Ramos (cell line): ENCODE data around the gene ANKRD40CL.

Experiments
- in situ Hi-C: fragments of 300-500 bp; cut with MboI; formaldehyde crosslinking; loops from one replicate; pipeline ENCODE4 v1.14.3; 2022; ENCODE audit warnings: low sequenced_read_pairs; ENCODE audit not compliant: unreplicated experiment

The ANKRD40CL gene

GRCh38 chr17:50792132-50792531 is 24.8 kb upstream of the ANKRD40CL start:
- in situ Hi-C loops, result no loop called here

DNA sequence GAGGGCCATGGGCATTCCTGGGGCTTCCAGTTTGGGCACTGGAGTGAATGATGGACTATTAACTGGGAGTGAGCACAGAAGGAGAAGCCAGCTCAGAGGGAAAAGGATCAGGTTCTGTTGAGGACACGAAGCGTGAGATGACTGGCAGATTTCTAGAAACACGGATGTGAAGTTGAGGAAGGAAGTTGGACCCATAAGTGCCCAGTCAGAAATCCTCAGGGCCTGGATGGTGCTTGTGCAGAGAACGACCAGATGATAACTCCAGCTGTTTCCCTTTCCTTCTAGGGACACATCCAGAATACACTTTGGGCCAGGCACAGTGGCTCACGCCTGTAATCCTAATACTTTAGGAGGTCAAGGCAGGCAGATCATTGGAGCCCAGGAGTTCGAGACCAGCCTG is 23.3 kb upstream of the ANKRD40CL start:
- in situ Hi-C loops, result no loop called here

GRCh38 chr17:50787106-50787505 is 19.8 kb upstream of the ANKRD40CL start:
- in situ Hi-C loops, result no loop called here

- in situ Hi-C loops, result no loop called here
Measured at GRCh38 chr17:50785946-50786570, 18.7 kb upstream of the ANKRD40CL start.

GRCh38 chr17:50785126-50785525 is 17.8 kb upstream of the ANKRD40CL start:
- in situ Hi-C loops, result no loop called here

DNA sequence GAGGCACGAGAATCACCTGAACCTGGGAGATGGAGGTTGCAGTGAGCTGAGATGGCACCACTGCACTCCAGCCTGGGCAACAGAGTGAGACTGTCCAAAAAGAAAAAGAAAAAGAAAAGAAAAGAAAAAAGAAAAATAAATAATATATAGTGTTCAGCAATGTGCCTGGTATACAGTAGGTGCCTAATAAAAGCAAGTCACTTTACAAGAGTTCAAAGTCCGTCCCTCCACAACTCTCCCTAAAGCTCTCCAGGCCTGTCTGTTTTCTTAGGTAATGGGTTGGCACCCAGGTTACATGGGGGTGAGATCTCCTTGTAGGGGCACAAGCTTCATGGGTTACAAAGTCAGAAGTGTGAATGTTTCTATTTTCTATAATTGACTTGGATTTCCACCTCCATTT is 16.6 kb upstream of the ANKRD40CL start:
- in situ Hi-C loops, result loop anchor here (5.0 kb wide), 2 partner anchors 58 to 173 kb away; no protein-coding TSS in a partner anchor

DNA sequence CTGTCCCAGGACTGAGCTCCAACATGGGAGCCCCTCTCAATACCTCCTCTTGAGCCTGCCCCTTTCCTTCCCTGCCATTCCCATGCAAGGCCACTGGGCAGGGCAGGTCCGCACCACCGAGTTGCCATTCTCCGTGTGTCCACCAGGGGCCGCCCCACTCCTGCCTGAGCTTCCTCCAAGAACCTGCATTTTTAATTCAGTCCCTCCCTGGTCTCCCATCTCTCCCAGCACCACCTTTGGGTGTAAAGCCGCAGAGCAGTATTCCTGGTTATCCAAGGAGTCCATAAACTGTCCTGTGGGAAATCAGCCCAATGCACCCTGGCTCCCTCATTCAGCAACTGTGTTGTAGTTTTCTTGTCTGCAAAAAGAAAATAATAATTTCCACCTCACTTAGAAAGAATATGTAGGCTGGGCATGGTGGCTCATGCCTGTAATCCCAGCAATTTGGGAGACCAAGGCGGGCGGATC is 15.9 kb upstream of the ANKRD40CL start:
- in situ Hi-C loops, result loop anchor here (5.0 kb wide), 2 partner anchors 59 to 174 kb away; no protein-coding TSS in a partner anchor

DNA sequence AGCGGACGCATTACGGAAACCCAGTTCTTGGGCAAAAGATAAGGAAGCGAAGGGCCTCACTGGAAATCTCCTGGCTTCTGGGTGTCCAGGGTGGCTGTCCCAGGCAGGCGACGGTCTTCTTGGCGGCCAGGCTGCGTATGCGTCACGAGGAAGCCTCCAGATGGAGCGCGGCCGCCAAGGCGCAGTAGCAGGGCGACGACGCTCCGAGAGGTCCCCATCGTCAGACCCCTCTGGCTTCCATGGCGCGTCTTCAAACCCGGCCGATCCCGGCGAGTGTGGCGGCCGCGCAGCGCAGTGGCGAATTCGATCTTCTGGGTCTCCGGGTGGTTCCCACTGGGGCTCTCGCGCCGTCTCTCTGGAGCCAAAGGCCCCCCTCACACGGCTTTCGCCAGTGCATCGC is 13.8 kb upstream of the ANKRD40CL start:
- in situ Hi-C loops, result loop anchor here (5.0 kb wide), 2 partner anchors 61 to 176 kb away; no protein-coding TSS in a partner anchor

GRCh38 chr17:50779747-50780353 is 12.5 kb upstream of the ANKRD40CL start:
- in situ Hi-C loops, result loop anchor here (5.0 kb wide), 2 partner anchors 62 to 177 kb away; no protein-coding TSS in a partner anchor

DNA sequence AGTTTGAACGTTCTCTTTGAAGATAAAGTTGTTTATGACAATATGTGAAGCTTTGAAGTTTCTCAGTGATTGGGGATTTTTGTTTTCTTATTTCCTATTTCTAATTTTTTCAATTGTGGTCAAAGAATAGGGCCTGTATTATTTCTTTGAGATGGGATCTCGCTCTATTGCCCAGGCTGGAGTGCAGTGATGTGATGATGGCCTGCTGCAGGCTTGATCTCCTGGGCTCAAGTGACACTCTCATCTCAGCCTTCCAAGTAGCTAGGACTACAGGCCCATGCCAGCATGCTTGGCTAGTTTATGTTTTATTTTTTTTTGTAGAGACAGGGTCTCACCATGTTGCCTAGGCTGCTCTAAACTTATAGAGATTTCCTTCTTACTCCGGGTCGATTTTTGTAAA is 11.7 kb upstream of the ANKRD40CL start:
- in situ Hi-C loops, result no loop called here

GRCh38 chr17:50778471-50778870 is 11.2 kb upstream of the ANKRD40CL start:
- in situ Hi-C loops, result no loop called here

DNA sequence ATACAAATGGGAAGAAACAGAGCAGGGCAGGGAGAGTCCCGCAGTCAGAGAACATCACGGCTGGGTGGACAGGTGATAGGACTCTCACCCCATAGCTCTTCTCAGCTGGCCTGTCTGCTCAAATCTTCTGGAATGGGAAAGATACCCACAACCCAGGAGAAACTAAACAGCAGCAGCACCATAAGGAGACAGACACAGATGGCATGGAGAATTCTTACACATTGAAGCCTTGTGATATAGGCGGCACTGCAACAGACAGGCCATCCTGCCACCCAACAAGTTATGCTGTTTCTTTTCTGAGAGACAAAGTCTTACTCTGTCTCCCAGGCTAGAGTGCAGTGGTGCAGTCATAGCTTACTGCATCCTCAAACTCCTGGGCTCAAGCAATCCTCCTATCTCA is 8.6 kb upstream of the ANKRD40CL start:
- in situ Hi-C loops, result no loop called here

GRCh38 chr17:50774225-50774803 is 7.0 kb upstream of the ANKRD40CL start:
- in situ Hi-C loops, result no loop called here

DNA sequence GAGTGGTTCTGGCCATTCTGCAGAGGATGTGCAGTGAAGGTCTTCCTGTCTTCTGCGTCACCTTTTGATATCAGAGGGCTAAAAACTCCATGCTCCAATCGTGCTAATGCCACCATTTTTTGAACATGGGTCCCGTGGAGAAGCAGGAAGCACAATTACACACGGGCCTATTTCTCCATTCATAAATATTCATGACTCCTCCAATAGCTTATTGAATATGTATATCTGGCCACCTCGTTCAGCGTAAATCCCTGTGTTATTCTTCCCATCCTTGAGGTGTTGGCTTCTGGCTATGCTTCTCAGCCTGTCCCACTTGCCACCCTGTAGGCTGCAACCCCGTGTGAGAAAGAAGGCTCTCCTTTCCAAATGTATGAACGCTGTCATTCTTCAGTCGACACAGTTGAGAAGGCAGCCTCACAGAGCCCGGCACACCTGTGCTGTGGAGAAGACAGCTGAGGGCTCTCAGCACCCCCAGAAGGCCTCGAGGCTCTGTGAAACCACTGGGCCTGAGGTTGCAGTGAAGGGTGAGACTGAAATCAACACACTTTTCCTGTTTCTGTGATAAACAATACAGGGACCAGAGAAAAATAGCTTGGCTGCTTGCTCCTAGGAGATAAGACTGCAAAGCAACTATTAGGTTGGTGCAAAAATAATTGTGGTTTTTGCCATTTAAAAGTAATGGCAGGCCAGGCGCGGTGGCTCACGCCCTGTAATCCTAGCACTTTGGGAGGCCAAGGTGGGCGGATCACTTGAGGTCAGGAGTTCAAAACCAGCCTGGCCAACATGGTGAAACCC is 4.9 kb upstream of the ANKRD40CL start:
- in situ Hi-C loops, result no loop called here

DNA sequence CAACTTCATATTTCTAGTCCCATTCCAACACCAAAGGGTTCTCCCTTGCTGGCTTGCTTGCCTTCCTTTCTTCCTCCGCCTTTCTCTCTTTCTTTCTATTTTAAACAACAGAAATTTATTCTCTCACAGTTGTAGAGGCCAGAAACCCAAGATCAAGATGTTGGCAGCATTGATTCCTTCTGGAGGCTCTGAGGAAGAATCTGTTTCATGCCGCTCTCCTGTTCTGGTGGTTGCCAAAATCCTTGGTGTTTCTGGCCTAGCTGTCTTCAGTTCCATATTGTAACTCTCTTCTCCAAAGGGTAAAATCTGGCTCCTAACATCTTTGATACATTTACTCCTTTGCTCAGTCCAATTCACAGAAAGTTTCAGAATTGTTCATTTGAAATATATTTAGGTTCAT is 3.0 kb upstream of the ANKRD40CL start:
- in situ Hi-C loops, result no loop called here

GRCh38 chr17:50769884-50770283 is 2.6 kb upstream of the ANKRD40CL start:
- in situ Hi-C loops, result no loop called here

DNA sequence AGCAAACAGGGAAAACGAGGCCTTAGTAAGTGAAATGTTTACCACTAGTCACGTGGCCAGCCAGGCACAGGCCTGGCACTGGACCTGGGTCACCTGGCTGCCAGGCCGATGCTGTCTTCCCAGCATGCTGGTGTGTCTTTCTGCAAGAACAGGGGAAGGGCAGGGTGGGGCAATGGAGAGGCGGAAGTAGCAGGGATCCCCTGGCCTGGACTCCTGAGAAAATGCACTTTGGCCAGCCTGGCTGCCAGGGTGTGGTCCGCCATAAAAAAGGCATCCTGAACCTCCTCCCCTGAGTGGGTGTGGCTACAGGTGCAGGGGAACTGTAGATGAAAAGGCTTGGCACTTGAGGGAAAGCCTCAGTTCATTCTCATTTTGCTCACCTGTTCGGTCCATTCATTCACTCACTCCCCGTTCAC is 1.0 kb upstream of the ANKRD40CL start:
- in situ Hi-C loops, result no loop called here

- in situ Hi-C loops, result no loop called here
Measured at GRCh38 chr17:50767030-50767429, 288 bp downstream of the ANKRD40CL start.

DNA sequence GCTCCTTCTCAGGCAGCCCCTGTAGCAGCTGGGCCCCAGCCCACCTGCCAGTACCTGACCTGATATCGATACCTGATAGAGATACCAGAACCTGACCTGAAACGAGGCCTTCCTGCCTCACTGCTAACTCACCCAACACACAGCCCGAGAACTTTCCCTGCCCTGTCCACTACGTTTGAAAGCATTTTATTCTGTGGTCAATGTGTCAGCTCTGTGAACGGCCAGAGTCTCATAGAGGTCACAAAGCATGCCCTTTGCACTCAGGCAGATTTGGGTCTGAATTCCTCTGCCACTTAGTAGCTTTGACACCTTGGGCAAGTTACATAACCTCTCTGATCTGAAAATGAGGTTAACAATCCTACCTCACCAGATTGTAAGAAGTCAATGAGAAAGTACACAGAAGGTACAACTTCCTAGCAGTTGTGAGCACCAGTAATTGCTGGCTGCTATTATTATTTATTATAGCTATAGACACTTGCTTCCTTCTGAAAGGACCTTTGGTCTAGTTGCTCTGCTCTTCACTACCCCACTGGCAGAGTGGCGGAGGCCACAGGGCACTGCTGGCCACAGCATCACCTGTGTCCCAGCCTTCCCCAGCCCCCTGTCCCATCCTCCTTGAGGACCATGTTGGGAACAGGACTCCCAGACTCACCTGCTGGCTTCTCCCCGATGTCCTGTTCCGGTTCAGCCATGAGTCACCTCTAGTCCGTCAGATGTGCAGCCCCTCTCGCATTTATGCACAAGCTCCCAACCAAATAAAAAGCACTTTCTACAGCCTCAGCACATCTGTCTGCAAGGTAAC is 895 bp downstream of the ANKRD40CL start:
- in situ Hi-C loops, result no loop called here
